Gastrocnemius medialis (tissue), 4 donors: ENCODE measurements around the gene UCKL1. TPM values are rescaled to one million over a fixed set of nuclear protein-coding genes. Genes with fewer than 3 reads are reported as not detected.

Experiments
- ATAC-seq, 2 donors: fragments of 150-250 bp; one replicate each; pipeline ENCODE4 v1.9.1; 2016
- DNase-seq, 2 donors: peaks; one replicate each; pipeline ENCODE4 v3.0.0-alpha.2; 2019
- H3K27ac ChIP-seq, 4 donors: fragments of 200-600 bp; sonication (generic); 1 replicate in 1 of 4; 2 replicates in 3 of 4; pipeline ENCODE4 v1.5.1; 2016 to 2018; ENCODE audit warnings: mild to moderate bottlenecking in 2 of 4, moderate library complexity in 1 of 4
- H3K27me3 ChIP-seq, 3 donors: fragments of 200-600 bp; sonication (generic) in 2 of 3; 1 replicate in 1 of 3; 2 replicates in 2 of 3; pipeline versions ENCODE4 v1.5.1 to v1.6.0; 2016 to 2019; ENCODE audit warnings: mild to moderate bottlenecking in 1 of 3, moderate library complexity in 1 of 3
- H3K36me3 ChIP-seq, 2 donors: fragments of 200-600 bp; sonication (generic) in 1 of 2; one replicate each; pipeline ENCODE4 v1.5.1; 2017 to 2018
- H3K4me1 ChIP-seq, 2 donors: fragments of 200-600 bp; sonication (generic) in 1 of 2; one replicate each; pipeline ENCODE4 v1.5.1; 2016 to 2017; ENCODE audit warnings: mild to moderate bottlenecking in 2 of 2
- H3K4me3 ChIP-seq, 4 donors: fragments of 200-600 bp; sonication (generic) in 3 of 4; 1 replicate in 1 of 4; 2 replicates in 3 of 4; pipeline ENCODE4 v1.5.1; 2016 to 2019; ENCODE audit warnings: mild to moderate bottlenecking in 2 of 4
- H3K9me3 ChIP-seq, 3 donors: fragments of 200-600 bp; sonication (generic) in 2 of 3; 1 replicate in 1 of 3; 2 replicates in 2 of 3; pipeline ENCODE4 v1.5.1; 2016 to 2019
- POLR2A ChIP-seq, 2 donors: fragments of 450-650 bp; IDR thresholded peaks; one replicate each; pipeline ENCODE4 v1.6.1; 2017; ENCODE audit warnings: antibody characterized with exemption in 2 of 2, mild to moderate bottlenecking in 2 of 2, moderate library complexity in 2 of 2
- in situ Hi-C, 4 donors: fragments of 200-750 bp; cut with MboI; loops; one replicate each; pipeline versions ENCODE4 v1.15.0 to v1.8.0; 2017; ENCODE audit warnings: low sequenced_read_pairs in 4 of 4
- intact Hi-C: fragments of 100-400 bp; cut with DNase I; formaldehyde crosslinking; loops from one replicate; pipeline ENCODE4 v1.15.1; 2023; ENCODE audit warnings: low total_unique reads
- total RNA-seq, 4 donors: library from RNA; depleted of rRNA; stranded (reverse); fragments of >200 nt; gene quantifications; one replicate each; pipeline versions ENCODE4 v1.1.0 to v1.2.3, GENCODE V29; 2016
- TF ChIP-seq, protein P1 (sequence below), 5 experiments: fragments of 450-650 bp in 3 of 5; fragments of 200-600 bp in 2 of 5; sonication (generic) in 2 of 5; IDR thresholded peaks in 4 of 5; conservative IDR thresholded peaks in 1 of 5; 1 replicate in 4 of 5; 2 replicates in 1 of 5; pipeline ENCODE4 v1.5.1; 2016 to 2019; ENCODE audit warnings: antibody characterized with exemption in 5 of 5, mild to moderate bottlenecking in 3 of 5, moderate library complexity in 3 of 5

Gene UCKL1
- total RNA-seq, 4 donors from 2014 or later, result 22.0 to 46.4 (median 27.1) TPM

DNA sequence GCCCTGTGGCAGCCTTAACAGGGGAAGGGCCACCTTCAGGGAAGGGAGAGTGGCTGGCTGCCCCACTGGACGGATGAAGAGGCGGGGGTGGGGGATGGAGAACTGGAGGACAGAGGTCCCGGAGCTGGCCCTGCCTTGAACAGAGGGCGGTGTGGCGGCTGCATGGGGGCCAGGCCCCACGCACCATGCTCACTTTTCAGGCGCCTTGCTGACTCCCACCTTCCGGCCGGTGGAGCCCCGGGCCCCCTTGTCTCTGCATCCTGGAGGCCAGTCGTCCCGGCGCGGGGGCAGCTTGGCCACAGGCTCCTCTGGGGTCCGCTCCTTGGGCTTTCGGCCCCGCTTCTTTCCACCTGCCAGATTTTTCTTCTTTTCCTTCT, 3.5 kb upstream of the UCKL1 start:
- intact Hi-C loops, result loop anchor here (5.0 kb wide), 1 partner anchor 103 kb away; the partner anchor contains the start of gene TCEA2
- ATAC-seq, result no peak
- H3K36me3 ChIP-seq, result peaks cover 0 to 41% of the 10 kb centered on the region in 2 donors

DNA sequence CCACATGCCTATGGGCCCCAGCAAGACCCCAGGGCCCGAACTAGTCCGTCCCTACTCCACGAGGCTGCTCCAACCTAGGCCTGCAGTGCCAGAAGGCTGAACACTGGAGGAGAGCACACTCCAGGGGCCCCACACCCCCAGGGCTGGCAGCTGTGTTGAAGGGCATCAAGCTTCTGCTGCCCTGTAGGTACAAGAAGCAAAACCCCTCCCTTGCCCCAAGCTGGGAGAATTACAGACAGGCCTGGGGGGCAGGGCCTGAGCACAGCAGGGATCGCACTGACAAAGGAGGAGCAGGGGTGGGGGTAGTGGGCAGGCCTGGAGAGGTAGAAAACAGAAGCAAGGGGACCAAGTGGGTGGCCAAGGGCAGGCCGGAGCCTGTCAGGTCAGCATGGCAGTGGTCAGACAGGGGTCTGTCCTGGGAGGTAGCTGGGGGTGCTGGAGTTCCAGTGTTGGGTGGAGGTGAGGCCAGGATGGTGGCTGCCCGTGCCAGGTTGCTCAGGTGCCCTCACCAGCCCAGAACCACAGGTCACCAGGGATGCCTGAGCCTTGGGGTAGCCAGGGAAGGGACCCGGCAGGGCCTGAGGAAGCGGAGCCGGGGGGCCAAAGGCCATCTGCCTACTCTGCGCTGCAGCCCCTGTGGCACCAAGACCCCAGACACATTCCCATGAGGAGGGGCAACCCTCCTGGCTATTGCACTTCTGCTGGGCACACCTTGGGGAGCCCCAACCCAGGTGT, 2.9 kb upstream of the UCKL1 start:
- in situ Hi-C loops (no loop called here), intact Hi-C loops (loop anchor here (5.0 kb wide), 1 partner anchor 103 kb away; the partner anchor contains the start of gene TCEA2)
- no peaks in the 10 kb centered on the region for H3K9me3 ChIP-seq
- TF ChIP-seq POLR2A (IDR thresholded peaks at IDR 0.05), result no peak
- TF ChIP-seq, protein P1, sequence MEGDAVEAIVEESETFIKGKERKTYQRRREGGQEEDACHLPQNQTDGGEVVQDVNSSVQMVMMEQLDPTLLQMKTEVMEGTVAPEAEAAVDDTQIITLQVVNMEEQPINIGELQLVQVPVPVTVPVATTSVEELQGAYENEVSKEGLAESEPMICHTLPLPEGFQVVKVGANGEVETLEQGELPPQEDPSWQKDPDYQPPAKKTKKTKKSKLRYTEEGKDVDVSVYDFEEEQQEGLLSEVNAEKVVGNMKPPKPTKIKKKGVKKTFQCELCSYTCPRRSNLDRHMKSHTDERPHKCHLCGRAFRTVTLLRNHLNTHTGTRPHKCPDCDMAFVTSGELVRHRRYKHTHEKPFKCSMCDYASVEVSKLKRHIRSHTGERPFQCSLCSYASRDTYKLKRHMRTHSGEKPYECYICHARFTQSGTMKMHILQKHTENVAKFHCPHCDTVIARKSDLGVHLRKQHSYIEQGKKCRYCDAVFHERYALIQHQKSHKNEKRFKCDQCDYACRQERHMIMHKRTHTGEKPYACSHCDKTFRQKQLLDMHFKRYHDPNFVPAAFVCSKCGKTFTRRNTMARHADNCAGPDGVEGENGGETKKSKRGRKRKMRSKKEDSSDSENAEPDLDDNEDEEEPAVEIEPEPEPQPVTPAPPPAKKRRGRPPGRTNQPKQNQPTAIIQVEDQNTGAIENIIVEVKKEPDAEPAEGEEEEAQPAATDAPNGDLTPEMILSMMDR (IDR thresholded peaks at IDR 0.05 in 4 of 5, conservative IDR thresholded peaks at IDR 0.05 in 1 of 5), result no peak
- H3K27ac ChIP-seq, result no peak overlapping the region
- peaks cover 11 to 28% of the 10 kb centered on the region in 2 donors for H3K4me1 ChIP-seq
- no peaks in the 10 kb centered on the region for H3K27me3 ChIP-seq
- H3K4me3 ChIP-seq, result no peak overlapping the region
- peaks cover 0 to 37% of the 10 kb centered on the region in 2 donors for H3K36me3 ChIP-seq
- no peak for DNase-seq
- no peak for ATAC-seq

More for the DNA sequence above, 3.5 kb upstream of the UCKL1 start:
- TF ChIP-seq POLR2A (IDR thresholded peaks at IDR 0.05), result no peak
- TF ChIP-seq, protein P1 (IDR thresholded peaks at IDR 0.05 in 4 of 5, conservative IDR thresholded peaks at IDR 0.05 in 1 of 5), result no peak
- H3K27me3 ChIP-seq, result no peaks in the 10 kb centered on the region
- DNase-seq, result no peak
- H3K27ac ChIP-seq, result no peak overlapping the region
- H3K4me3 ChIP-seq, result no peak overlapping the region
- in situ Hi-C loops, result no loop called here
- H3K9me3 ChIP-seq, result no peaks in the 10 kb centered on the region
- H3K4me1 ChIP-seq, result peaks cover 5 to 22% of the 10 kb centered on the region in 2 donors

DNA sequence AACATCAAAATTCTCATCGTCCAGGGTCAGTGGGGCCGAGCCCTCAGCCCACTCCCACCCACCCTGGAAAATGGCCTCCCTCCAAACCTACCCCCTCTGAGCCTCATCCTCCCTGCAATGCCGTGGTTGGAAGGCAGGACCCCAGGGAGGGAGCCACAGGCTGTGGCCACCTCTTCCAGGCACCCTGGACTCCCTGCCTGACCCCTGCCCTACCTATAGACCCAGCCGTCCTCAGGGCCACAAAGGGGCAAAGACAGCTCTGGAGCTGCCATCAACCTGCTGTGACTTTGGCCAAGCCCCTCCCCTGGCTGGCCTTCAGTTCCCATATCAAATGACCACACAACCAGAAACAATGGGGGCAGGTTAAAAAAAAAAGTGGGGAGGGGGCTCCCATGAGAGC, 2.3 kb upstream of the UCKL1 start:
- Histone ChIP-seq H3K9me3 (no peaks in the 10 kb centered on the region), H3K36me3 (peaks cover 0 to 30% of the 10 kb centered on the region in 2 donors), H3K4me1 (peaks cover 16 to 35% of the 10 kb centered on the region in 2 donors), H3K27me3 (no peaks in the 10 kb centered on the region), H3K4me3 (no peak overlapping the region), H3K27ac (peak overlapping the region in 1 of 4 donors; percentile 84)
- DNase-seq, result no peak
- TF ChIP-seq, protein P1 (IDR thresholded peaks at IDR 0.05 in 4 of 5, conservative IDR thresholded peaks at IDR 0.05 in 1 of 5), result no peak
- no peak for TF ChIP-seq POLR2A (IDR thresholded peaks at IDR 0.05)
- in situ Hi-C loops (no loop called here), intact Hi-C loops (loop anchor here (5.0 kb wide), 1 partner anchor 104 kb away; the partner anchor contains the start of gene TCEA2)
- no peak for ATAC-seq

GRCh38 chr20:63957690-63958441, 1.6 kb upstream of the UCKL1 start:
- peaks cover 17 to 41% of the 10 kb centered on the region in 2 donors for H3K4me1 ChIP-seq
- peak overlapping the region; percentile 81 to 98 (median 87) for H3K27ac ChIP-seq
- no peaks in the 10 kb centered on the region for H3K9me3 ChIP-seq
- intact Hi-C loops (loop anchor here (5.0 kb wide), 1 partner anchor 104 kb away; the partner anchor contains the start of gene TCEA2), in situ Hi-C loops (no loop called here)
- no peak for ATAC-seq
- peaks cover 0 to 24% of the 10 kb centered on the region in 2 donors for H3K36me3 ChIP-seq
- TF ChIP-seq, protein P1 (IDR thresholded peaks at IDR 0.05 in 4 of 5, conservative IDR thresholded peaks at IDR 0.05 in 1 of 5), result no peak
- no peak for TF ChIP-seq POLR2A (IDR thresholded peaks at IDR 0.05)
- H3K27me3 ChIP-seq, result no peaks in the 10 kb centered on the region
- no peak for DNase-seq
- H3K4me3 ChIP-seq, result peak overlapping the region in 1 of 4 donors; percentile 76
